Right lobe of liver (tissue), 6 donors: ENCODE data around the gene PFDN4. TPM values are rescaled to one million over a fixed set of nuclear protein-coding genes. Genes with fewer than 3 reads are reported as not detected.

Source experiments
- ATAC-seq, 4 donors: fragments of 200-7000 bp; cut with Tn5 transposase; one replicate each; pipeline ENCODE4 v1.9.1; 2020; ENCODE audit warnings: mild to moderate bottlenecking in 4 of 4, moderate library complexity in 4 of 4
- DNase-seq, 3 donors: peaks; one replicate each; pipeline ENCODE4 v3.0.0-alpha.2; 2020
- H3K27ac ChIP-seq, 3 donors: fragments of 200-600 bp; one replicate each; pipeline ENCODE4 v1.8.0; 2022
- H3K27me3 ChIP-seq, 2 donors: fragments of 200-600 bp; one replicate each; pipeline ENCODE4 v1.8.0; 2022
- H3K36me3 ChIP-seq, 4 donors: fragments of 200-600 bp; sonication (generic) in 1 of 4; one replicate each; pipeline versions ENCODE4 v1.5.1 to v1.8.0; 2017 to 2022; ENCODE audit warnings: control low read depth in 1 of 4
- H3K4me1 ChIP-seq, 4 donors: fragments of 200-600 bp; sonication (generic) in 1 of 4; one replicate each; pipeline versions ENCODE4 v1.5.1 to v1.8.0; 2017 to 2022; ENCODE audit warnings: control low read depth in 1 of 4
- H3K4me3 ChIP-seq, 3 donors: fragments of 200-600 bp; one replicate each; pipeline ENCODE4 v1.8.0; 2022
- H3K9me3 ChIP-seq, 4 donors: fragments of 200-600 bp; sonication (generic) in 1 of 4; one replicate each; pipeline versions ENCODE4 v1.5.1 to v1.8.0; 2017 to 2022; ENCODE audit warnings: control low read depth in 1 of 4
- POLR2A ChIP-seq: fragments of 450-650 bp; IDR thresholded peaks from one replicate; pipeline ENCODE4 v1.6.1; 2017; ENCODE audit warnings: antibody characterized with exemption, mild to moderate bottlenecking
- WGBS: methylation state at CpG from one replicate; pipeline ENCODE4 v1.1.6; 2018; ENCODE audit warnings: low coverage, low lambda C conversion rate; ENCODE audit not compliant: insufficient coverage; ENCODE audit errors: missing lambda C conversion rate; 5-methylcytosine and 5-hydroxymethylcytosine counted together
- intact Hi-C, 2 donors: fragments of 100-400 bp; cut with DNase I; formaldehyde crosslinking; loops; one replicate each; pipeline versions ENCODE4 v1.11.2 to v1.14.1; 2022
- total RNA-seq, 6 experiments: library from RNA; depleted of rRNA in 2 of 6; stranded (reverse); fragments of >200 nt in 2 of 6; fragmentation: NEBNext Ultra II Directional in 3 of 6; extraction: Animal tissue kit (Norgen Biotek cat#: 25700) in 3 of 6; gene quantifications; one replicate each; pipeline versions ENCODE4 v1.1.0 to v1.2.4, GENCODE V29; 2016 to 2023
- TF ChIP-seq, protein P1 (sequence below), 4 donors: fragments of 200-600 bp in 3 of 4; fragments of 450-650 bp in 1 of 4; IDR thresholded peaks; one replicate each; pipeline versions ENCODE4 v1.5.1 to v1.8.0; 2016 to 2022; ENCODE audit warnings: antibody characterized with exemption in 4 of 4, mild to moderate bottlenecking in 2 of 4
- donor health status: DM: no; HTN: yes; CAD: no.
- donor health status: DM: no; HTN: no; CAD: no.
- donor health status: DM: no; HTN: no; CAD: no.
- donor health status: DM: no; HTN: yes; CAD: no.
- donor health status: DM: no; HTN: yes; CAD: no.

The PFDN4 gene
- total RNA-seq, 6 experiments from 2014 or later: 4.2 to 50.9 (median 7.9) TPM

DNA sequence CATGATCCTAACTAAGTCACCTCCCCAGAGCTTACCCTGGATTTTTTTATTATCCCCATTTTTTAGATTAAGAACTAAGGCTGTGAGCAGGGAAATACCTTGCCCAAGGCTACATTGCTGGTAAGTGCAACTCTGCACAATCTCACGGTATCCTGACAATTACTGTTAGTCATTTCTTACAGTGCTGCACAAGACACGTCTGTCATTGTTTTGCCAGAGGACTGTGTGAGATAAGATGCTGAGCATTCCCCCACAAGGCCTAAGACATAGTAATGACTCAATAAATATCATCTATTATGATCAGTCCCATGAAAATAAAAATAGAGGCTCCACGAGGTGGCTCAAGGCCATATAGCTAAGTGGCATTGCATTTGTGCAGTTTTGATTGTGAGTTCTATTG, 21.0 kb downstream of the PFDN4 start:
- Histone ChIP-seq H3K36me3 (no peaks in the 10 kb centered on the region), H3K27me3 (no peaks in the 10 kb centered on the region), H3K9me3 (no peaks in the 10 kb centered on the region), H3K4me1 (no peaks in the 10 kb centered on the region), H3K4me3 (no peak overlapping the region), H3K27ac (no peak overlapping the region)
- intact Hi-C loops: loop anchor here in 1 of 2 donors (10.0 kb wide), 1 partner anchor 416 kb away; no protein-coding TSS in a partner anchor
- DNase-seq: no peak
- no peak for TF ChIP-seq POLR2A
- TF ChIP-seq, protein P1, sequence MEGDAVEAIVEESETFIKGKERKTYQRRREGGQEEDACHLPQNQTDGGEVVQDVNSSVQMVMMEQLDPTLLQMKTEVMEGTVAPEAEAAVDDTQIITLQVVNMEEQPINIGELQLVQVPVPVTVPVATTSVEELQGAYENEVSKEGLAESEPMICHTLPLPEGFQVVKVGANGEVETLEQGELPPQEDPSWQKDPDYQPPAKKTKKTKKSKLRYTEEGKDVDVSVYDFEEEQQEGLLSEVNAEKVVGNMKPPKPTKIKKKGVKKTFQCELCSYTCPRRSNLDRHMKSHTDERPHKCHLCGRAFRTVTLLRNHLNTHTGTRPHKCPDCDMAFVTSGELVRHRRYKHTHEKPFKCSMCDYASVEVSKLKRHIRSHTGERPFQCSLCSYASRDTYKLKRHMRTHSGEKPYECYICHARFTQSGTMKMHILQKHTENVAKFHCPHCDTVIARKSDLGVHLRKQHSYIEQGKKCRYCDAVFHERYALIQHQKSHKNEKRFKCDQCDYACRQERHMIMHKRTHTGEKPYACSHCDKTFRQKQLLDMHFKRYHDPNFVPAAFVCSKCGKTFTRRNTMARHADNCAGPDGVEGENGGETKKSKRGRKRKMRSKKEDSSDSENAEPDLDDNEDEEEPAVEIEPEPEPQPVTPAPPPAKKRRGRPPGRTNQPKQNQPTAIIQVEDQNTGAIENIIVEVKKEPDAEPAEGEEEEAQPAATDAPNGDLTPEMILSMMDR (IDR thresholded peaks at IDR 0.05): no peak
- WGBS: 67% methylated on average over 3 of the region's 3 CpGs
- no peak for ATAC-seq

DNA sequence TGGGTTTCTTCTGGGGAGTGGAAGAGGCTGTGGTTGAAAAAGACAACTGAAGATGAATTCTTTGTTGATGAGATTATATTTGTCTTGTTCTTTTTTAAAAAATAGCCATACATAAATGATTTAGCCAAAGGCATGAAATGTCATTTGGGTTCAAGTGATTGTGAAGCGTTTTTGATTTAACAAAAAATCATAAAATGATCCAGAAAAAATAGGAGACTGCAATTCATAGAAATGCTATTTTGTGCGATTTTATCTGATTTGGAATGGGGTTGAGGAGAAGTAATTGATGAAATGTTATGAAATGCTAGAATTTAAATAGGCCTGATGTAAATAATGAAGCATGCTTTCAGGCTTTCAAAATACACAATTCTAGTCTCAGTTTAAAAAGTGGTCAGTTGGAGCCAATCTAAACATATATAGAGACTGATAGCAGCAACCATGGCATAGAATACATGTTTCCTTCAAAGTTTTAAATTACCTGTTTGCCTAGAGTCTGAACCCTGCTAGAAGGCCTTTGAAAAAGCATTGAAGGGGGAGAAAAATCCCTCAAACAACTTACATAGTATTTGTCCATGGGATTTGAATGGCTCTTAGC, 21.8 kb downstream of the PFDN4 start:
- TF ChIP-seq, protein P1 (IDR thresholded peaks at IDR 0.05): no peak
- TF ChIP-seq POLR2A: no peak
- 66% methylated on average over 2 of the region's 2 CpGs for WGBS
- intact Hi-C loops: loop anchor here in 1 of 2 donors (10.0 kb wide), 1 partner anchor 415 kb away; no protein-coding TSS in a partner anchor
- ATAC-seq (no peak), DNase-seq (no peak)
- H3K27ac ChIP-seq: no peak overlapping the region
- no peaks in the 10 kb centered on the region for H3K9me3 ChIP-seq
- no peaks in the 10 kb centered on the region for H3K36me3 ChIP-seq
- no peaks in the 10 kb centered on the region for H3K4me1 ChIP-seq
- H3K4me3 ChIP-seq: no peak overlapping the region
- H3K27me3 ChIP-seq: no peaks in the 10 kb centered on the region

DNA sequence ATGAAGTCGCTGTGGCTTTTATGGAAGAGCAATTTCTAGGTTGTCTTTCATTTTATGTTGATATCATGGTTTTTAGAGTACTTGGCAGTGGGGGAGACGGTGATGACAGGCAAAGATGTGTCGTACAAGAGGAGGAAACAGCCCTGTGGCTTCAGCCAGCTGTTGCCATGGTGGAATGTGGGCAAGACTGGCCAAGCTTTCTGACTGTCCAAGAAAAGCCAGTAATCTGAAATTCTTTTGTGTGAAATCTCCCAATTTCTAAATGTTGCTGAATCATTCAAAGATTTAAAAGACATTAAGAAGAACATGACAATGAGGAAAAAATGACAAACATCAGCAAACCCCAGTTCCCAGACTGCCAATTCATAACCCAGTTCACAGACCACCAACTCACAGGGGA, 23.1 kb downstream of the PFDN4 start:
- no peak for ATAC-seq
- no peaks in the 10 kb centered on the region for H3K27me3 ChIP-seq
- H3K4me3 ChIP-seq: no peak overlapping the region
- no peak for DNase-seq
- no peaks in the 10 kb centered on the region for H3K4me1 ChIP-seq
- H3K27ac ChIP-seq: no peak overlapping the region
- intact Hi-C loops: no loop called here
- 65% methylated on average over 3 of the region's 3 CpGs for WGBS
- H3K36me3 ChIP-seq: no peaks in the 10 kb centered on the region
- no peak for TF ChIP-seq POLR2A
- TF ChIP-seq, protein P1 (IDR thresholded peaks at IDR 0.05): no peak
- no peaks in the 10 kb centered on the region for H3K9me3 ChIP-seq

DNA sequence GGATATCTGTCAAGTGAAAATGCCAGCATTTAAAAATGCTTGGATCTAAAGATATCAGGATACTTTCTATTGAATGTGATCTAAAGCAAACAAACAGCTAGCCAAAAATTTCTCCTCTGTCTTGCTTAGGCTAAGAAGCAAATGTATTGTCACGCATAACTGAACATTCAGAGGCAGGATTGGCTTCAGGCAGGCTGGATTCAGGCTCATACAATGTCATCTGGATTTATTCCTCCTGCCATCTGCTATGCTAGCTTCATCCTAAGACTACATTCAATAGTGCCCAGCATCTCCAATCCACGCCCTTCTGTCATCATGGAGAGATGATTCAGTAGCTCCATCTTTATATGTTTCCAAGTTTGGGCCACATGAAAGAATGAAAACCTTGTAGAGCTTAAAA, 27.1 kb downstream of the PFDN4 start:
- no peak for ATAC-seq
- WGBS: 40% methylated on average over 2 of the region's 2 CpGs
- H3K27ac ChIP-seq: no peak overlapping the region

DNA sequence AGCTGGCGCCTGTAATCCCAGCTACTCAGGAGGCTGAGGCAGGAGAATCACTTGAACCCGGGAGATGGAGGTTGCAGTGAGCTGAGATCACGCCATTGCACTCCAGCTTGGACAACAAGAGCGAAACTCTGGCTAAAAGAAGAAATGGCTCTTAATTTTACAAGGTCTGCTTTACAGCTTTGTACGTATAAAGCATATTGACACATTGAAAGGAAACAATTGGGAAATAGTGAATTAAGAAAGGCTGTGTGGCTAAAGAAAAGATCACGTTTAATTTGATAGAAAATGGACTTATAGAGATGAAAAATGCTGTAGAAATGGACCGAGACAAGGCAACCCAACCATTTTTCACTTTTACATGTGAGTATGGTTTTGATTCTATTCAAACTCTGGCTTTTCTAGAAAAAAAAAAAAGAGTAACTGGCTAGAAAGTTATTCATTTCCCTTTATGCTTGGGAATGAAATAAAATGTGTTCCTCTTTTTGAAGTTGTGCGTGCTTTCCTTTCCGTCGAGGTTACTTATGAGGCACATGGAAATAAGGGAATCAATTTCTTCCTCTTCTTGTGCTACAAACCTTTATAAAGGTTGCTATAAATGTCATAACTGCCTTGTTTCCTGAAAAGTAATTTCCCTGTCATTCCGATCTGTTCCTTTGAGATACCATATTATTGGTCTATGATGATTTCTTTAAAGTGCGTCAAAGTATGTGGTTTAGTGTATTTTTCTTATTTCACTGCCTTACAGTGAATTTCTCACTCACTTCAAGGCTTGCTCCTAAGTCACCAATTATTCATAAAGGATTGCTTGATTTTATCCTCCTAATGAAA, 29.4 kb downstream of the PFDN4 start:
- Histone ChIP-seq H3K9me3 (no peaks in the 10 kb centered on the region), H3K36me3 (no peaks in the 10 kb centered on the region), H3K27ac (no peak overlapping the region), H3K27me3 (no peaks in the 10 kb centered on the region), H3K4me3 (no peak overlapping the region), H3K4me1 (no peaks in the 10 kb centered on the region)
- intact Hi-C loops: no loop called here
- DNase-seq: no peak
- no peak for ATAC-seq
- TF ChIP-seq, protein P1 (IDR thresholded peaks at IDR 0.05): no peak
- TF ChIP-seq POLR2A: no peak
- WGBS: 53% methylated on average over 12 of the region's 12 CpGs

More for the DNA sequence above, 27.1 kb downstream of the PFDN4 start:
- no peak overlapping the region for H3K4me3 ChIP-seq
- H3K4me1 ChIP-seq: no peaks in the 10 kb centered on the region
- intact Hi-C loops: no loop called here
- H3K27me3 ChIP-seq: no peaks in the 10 kb centered on the region
- no peak for DNase-seq
- TF ChIP-seq POLR2A: no peak
- H3K9me3 ChIP-seq: no peaks in the 10 kb centered on the region
- no peaks in the 10 kb centered on the region for H3K36me3 ChIP-seq
